Mucosa of stomach (tissue), 1 donor: ENCODE measurements around the gene GIMD1.

Experiments used
- H3K27me3 ChIP-seq: one replicate; pipeline ENCODE4 v1.7.0; 2013; ENCODE audit warnings: mild to moderate bottlenecking, low read length; ENCODE audit not compliant: control insufficient read depth, insufficient read depth
- H3K36me3 ChIP-seq: one replicate; pipeline ENCODE4 v1.7.0; 2013; ENCODE audit warnings: low read length; ENCODE audit not compliant: control insufficient read depth, insufficient read depth
- H3K4me1 ChIP-seq: one replicate; pipeline ENCODE4 v1.7.0; 2013; ENCODE audit warnings: mild to moderate bottlenecking, low read length; ENCODE audit not compliant: control insufficient read depth, insufficient read depth
- H3K4me3 ChIP-seq: one replicate; pipeline ENCODE4 v1.7.0; 2013; ENCODE audit warnings: low read length
- H3K9ac ChIP-seq: one replicate; pipeline ENCODE4 v1.7.0; 2013; ENCODE audit warnings: mild to moderate bottlenecking, low read length, moderate library complexity
- H3K9me3 ChIP-seq: one replicate; pipeline ENCODE4 v1.7.0; 2013; ENCODE audit warnings: mild to moderate bottlenecking, low read length, moderate library complexity; ENCODE audit not compliant: control insufficient read depth
- donor health status: Pancreatic carcinoma.

GIMD1 gene

DNA sequence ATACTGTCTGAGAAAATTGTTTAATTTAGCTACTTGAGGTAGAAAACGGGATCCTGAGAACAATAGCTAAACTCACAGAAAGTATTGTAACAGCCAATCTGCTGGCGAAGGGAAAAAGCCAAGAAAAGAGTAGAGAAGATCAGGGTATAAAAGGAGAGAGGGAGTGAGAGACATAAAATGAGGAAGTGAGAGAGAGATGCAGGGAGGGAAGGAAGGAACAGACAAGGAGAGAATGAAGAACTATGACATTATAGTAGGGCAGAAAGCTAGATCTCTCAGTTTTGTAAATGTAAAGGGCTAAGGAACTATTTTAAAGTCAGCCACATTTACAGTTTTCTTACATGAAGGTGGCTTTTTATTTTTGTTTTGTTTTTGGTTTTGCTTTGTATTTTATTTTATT lies 1.6 kb upstream of the GIMD1 start:
- H3K9me3 ChIP-seq: no peaks in the 10 kb centered on the region
- no peak overlapping the region for H3K4me3 ChIP-seq
- no peaks in the 10 kb centered on the region for H3K36me3 ChIP-seq
- no peak overlapping the region for H3K9ac ChIP-seq
- H3K4me1 ChIP-seq: no peaks in the 10 kb centered on the region
- H3K27me3 ChIP-seq: no peaks in the 10 kb centered on the region

DNA sequence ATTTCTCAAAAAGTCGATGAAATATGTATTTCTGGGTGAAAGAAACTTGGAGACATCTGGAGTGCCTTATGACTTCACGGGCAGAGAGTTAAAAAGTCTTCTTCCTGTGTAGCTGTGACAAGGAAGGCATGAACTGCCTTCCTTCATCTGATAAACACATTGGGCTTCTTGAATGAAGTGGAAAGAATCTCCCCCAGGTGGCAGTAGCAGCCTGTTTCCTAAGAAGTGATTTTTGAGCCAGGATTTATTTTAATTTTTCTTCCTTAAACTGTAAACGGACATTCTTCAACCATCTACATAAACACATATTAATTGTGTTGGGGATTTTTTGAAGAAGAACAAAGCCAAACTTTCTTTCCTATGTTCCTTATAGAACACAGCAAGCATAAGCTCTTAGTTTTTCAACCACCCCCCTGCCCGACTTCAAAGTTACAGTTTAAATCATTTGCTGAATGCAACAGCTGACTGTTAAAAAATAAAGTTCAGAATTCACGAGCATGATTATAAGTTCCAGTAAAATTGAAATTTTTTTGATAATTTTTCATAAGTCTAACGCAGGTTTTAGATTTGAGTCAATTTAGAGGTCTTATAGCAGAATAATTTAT lies 980 bp upstream of the GIMD1 start:
- H3K4me1 ChIP-seq: no peaks in the 10 kb centered on the region
- H3K9ac ChIP-seq: no peak overlapping the region
- no peaks in the 10 kb centered on the region for H3K27me3 ChIP-seq
- no peaks in the 10 kb centered on the region for H3K36me3 ChIP-seq
- H3K9me3 ChIP-seq: no peaks in the 10 kb centered on the region
- H3K4me3 ChIP-seq: no peak overlapping the region

DNA sequence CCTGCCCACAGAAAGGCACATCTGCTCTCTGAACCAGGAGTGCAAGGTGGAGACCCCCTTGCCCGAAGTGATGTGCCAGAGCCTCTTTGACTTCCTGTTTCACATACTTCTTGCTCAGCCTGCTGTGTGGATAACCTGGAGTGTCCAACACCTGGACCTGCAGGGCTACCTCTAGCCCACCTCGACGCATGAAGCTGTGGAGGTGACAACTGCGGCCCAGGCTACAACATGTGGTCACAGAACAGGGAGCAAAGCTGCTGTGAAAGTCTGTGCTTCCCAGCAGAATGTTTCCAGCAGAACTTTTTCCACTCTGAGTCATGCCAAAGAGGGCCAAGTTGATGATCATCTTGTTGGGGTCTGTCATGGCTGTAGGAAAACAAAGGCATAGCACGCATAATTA lies 1.5 kb downstream of the GIMD1 start:
- no peak overlapping the region for H3K9ac ChIP-seq
- H3K27me3 ChIP-seq: no peaks in the 10 kb centered on the region
- H3K4me1 ChIP-seq: no peaks in the 10 kb centered on the region
- no peaks in the 10 kb centered on the region for H3K36me3 ChIP-seq
- H3K4me3 ChIP-seq: no peak overlapping the region
- no peaks in the 10 kb centered on the region for H3K9me3 ChIP-seq

DNA sequence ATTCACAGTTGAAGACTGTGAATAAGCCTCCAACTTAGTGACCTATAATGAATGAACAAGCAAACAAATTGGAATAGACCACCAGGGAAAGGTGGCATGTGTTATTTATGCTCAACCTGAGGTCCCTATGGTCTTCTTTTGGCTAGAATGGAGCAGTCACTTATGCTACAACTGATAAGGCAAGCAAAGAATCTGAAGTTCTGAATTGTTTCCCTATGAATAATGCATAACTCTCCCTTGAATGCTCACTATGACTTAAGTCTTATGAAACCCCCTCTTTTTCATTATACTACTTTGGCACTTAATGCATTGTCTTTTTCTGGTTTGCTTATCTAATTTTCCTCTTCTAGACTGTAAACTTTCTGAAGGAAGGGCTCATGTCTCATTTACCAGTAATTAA lies 2.6 kb downstream of the GIMD1 start:
- H3K4me3 ChIP-seq: no peak overlapping the region
- H3K9me3 ChIP-seq: no peaks in the 10 kb centered on the region
- H3K27me3 ChIP-seq: no peaks in the 10 kb centered on the region
- H3K9ac ChIP-seq: no peak overlapping the region
- no peaks in the 10 kb centered on the region for H3K4me1 ChIP-seq
- H3K36me3 ChIP-seq: no peaks in the 10 kb centered on the region

DNA sequence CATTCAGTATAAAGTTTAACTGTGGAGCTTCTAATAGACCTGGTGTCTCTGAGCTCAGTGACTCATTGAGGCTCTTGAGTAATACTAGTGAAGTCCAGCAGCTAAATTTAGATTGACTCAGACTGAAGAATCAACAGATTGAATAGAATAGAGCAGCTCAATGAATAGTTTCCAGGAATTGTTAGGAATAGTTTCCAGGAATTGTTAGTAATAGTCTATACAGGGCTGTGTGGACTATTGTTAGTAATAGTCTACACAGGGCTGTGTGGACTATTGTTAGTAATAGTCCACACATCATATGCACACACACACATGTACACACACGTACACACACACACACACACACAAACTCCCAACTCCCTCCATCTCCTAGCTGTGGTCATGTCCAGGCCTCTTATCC lies 3.0 kb downstream of the GIMD1 start:
- Histone ChIP-seq H3K27me3 (no peaks in the 10 kb centered on the region), H3K4me1 (no peaks in the 10 kb centered on the region)

DNA sequence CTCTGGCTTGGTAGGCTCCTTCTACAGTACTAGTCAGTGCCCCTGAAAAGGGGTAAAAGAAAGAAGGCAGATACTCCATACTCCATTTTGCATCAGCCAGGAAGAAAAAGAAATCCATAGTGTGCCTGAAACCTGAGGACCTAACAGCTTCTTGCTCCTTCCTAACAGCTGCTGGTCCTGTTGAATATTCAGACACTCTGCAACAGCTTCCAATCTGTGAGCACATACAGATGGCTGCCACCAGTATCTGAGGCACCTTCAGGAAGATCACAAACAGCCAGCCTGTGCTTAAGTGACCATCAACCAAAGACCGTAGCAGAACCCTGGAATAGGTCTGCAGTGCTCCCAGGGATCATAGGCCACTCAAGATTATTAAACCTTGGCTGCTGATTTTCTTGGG lies 4.3 kb downstream of the GIMD1 start:
- Histone ChIP-seq H3K9ac (no peak overlapping the region), H3K27me3 (no peaks in the 10 kb centered on the region), H3K4me3 (no peak overlapping the region), H3K9me3 (no peaks in the 10 kb centered on the region), H3K36me3 (no peaks in the 10 kb centered on the region), H3K4me1 (no peaks in the 10 kb centered on the region)

More for the DNA sequence above, 3.0 kb downstream of the GIMD1 start:
- H3K36me3 ChIP-seq: no peaks in the 10 kb centered on the region
- H3K9ac ChIP-seq: no peak overlapping the region
- H3K9me3 ChIP-seq: no peaks in the 10 kb centered on the region
- no peak overlapping the region for H3K4me3 ChIP-seq

DNA sequence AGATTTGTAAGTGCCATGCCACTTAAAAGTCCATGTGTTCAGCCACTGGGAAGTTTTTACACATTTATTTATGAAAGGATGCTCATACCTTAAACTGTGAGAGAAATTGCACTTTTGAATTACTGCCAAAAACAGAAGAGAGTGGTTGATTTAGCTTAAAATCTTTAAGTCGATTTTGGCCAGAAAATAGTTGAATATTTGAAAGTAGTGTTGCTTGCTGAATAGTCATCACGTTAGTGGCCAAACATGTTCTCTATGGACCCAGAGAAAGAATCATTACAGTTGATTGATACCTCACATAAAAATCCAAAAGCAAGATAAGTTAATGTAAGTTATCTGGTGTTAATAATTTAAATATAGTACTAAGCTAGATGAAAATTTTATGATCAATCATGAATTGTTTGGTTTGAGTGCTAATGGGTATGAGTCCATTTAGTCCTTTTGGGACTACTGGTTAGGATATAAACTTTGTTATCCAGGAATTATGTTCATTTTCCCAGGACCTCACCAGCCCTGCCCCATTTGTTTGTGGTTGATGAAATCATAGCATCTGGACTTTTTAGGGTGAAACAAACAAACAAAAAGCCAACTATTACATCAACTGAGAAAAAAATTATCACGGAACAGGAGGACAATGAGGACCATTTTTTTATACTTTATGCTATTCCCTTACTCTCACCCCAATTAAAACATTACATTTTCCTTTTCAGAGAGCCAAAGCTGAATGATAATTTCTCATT lies 6.3 kb downstream of the GIMD1 start:
- Histone ChIP-seq H3K27me3 (no peaks in the 10 kb centered on the region), H3K4me3 (no peak overlapping the region), H3K9ac (no peak overlapping the region), H3K36me3 (no peaks in the 10 kb centered on the region), H3K4me1 (no peaks in the 10 kb centered on the region), H3K9me3 (no peaks in the 10 kb centered on the region)

DNA sequence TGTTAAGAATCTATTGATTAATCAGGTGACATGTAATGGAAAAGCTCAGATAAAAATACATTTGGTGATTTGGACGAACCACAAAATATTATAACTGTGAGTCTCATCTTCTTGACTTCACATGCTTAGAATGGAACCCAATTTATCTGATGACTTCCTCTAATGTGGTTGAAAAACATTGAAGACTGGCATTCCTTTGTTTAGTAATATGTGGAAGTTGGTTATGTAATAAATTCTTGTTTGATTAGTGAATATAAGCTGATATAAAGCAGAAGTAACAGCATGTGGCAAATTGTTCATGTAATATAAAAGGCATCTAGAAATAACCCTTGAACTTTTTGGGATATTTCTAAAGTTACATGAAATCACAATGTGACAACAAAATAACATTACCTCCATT lies 9.7 kb downstream of the GIMD1 start:
- Histone ChIP-seq H3K27me3 (no peaks in the 10 kb centered on the region), H3K9me3 (no peaks in the 10 kb centered on the region), H3K4me3 (no peak overlapping the region), H3K36me3 (no peaks in the 10 kb centered on the region), H3K4me1 (no peaks in the 10 kb centered on the region), H3K9ac (no peak overlapping the region)

DNA sequence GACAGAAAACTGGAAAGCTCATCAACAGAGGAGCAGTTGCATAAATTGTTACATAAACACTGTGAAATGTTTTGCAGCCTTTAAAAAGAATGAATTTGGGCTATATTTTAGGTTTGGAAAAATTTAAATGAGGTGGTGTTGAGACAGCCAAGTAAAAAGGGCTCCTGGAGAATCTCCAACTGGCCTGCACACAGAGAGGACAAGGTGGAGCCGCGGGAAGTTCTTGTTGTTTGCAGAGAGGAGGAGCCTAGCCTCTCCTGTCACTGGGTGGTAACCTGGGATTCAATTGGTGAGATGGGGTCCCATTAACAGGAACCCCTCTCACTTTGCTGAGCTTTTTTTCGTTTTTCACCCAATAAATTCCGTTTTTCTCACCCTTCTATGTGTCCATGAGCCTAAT lies 13.4 kb downstream of the GIMD1 start:
- Histone ChIP-seq H3K9ac (no peak overlapping the region), H3K9me3 (no peaks in the 10 kb centered on the region), H3K36me3 (no peaks in the 10 kb centered on the region), H3K4me3 (no peak overlapping the region), H3K27me3 (no peaks in the 10 kb centered on the region), H3K4me1 (no peaks in the 10 kb centered on the region)

DNA sequence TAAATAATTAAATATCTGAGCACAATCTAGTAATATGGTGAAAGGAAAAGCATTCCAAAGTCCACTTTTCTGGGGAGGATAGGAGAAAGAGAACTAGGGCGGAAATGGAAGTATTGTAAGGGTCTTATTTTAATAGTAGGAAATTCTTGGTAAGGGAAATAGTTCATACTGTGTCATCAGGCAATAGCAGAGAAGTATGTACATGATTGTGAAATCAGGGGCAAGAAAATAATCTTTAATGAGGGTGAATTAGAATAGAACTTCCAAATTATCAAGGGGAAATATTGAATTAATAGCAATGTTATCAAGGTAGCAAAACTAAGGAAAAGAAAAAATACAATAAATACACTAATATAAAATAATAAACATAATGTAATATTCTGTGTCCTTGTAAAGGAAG lies 14.8 kb downstream of the GIMD1 start:
- no peaks in the 10 kb centered on the region for H3K36me3 ChIP-seq
- no peaks in the 10 kb centered on the region for H3K27me3 ChIP-seq
- no peaks in the 10 kb centered on the region for H3K9me3 ChIP-seq
- H3K9ac ChIP-seq: no peak overlapping the region
- H3K4me1 ChIP-seq: no peaks in the 10 kb centered on the region
- no peak overlapping the region for H3K4me3 ChIP-seq

DNA sequence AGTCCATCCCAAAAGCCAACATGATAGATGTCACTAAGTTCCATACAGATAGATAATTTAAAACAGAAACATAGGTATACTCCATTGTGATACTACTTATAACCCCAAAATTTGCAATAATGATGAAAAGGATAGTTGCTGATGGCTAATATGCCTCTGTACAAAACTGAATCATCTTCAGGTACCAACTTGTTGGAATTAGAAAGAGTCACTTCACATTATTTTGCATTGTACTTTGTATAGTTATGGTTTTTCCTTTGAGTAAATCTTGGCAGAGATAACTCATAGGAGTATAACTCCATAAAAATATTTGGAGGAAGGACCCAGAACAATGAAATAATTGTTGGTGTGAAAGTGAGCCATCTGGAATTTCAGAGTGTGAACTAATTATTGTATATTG lies 17.6 kb downstream of the GIMD1 start:
- Histone ChIP-seq H3K4me1 (no peaks in the 10 kb centered on the region), H3K9me3 (no peaks in the 10 kb centered on the region), H3K36me3 (no peaks in the 10 kb centered on the region), H3K9ac (no peak overlapping the region), H3K4me3 (no peak overlapping the region), H3K27me3 (no peaks in the 10 kb centered on the region)

DNA sequence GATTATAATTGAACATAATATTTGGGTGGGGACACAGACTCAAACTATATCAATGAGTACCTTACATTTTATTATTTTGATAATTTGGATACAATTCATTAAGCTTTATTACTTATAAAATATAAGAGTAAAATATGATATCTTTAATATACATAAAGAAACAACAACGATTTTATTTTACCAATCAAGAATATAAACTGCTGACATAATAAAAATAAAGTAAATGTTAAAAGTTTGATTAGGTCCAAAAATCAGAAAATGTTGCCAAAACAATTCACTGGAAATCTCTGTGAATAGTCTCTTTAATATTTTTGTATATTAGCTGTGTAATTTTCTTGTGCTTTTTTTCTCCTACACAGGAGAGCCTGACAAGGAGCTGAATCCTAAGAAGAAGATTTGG lies 21.4 kb downstream of the GIMD1 start:
- no peaks in the 10 kb centered on the region for H3K9me3 ChIP-seq
- H3K27me3 ChIP-seq: no peaks in the 10 kb centered on the region
- no peaks in the 10 kb centered on the region for H3K4me1 ChIP-seq
- no peak overlapping the region for H3K9ac ChIP-seq
- no peaks in the 10 kb centered on the region for H3K36me3 ChIP-seq
- no peak overlapping the region for H3K4me3 ChIP-seq

DNA sequence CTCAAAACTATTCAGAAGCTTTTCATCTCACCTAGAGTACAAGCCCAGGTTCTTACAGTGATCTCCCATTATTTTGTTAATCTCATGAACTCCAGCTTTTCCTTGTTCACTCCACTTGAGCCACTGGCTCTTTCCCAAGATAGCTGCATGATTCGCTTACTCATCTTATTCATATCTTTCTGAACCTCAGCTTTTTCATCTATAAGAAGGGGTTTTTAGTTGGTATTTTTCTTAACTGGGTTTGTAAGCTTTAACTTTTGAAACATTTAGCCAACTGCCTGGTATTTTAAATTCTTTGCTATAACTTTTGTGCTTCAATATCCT lies 24.0 kb downstream of the GIMD1 start:
- Histone ChIP-seq H3K36me3 (no peaks in the 10 kb centered on the region), H3K4me3 (no peak overlapping the region), H3K9me3 (no peaks in the 10 kb centered on the region), H3K9ac (no peak overlapping the region), H3K27me3 (no peaks in the 10 kb centered on the region), H3K4me1 (no peaks in the 10 kb centered on the region)
